GM12878 (cell line): ENCODE measurements around the gene THADA. TPM values are rescaled to one million over a fixed set of nuclear protein-coding genes. Genes with fewer than 3 reads are reported as not detected.

ENCODE experiments used
- ATAC-seq: fragments of 200-7000 bp; cut with Tn5 transposase; 3 replicates; pipeline ENCODE4 v1.9.1; 2020; ENCODE audit warnings: mild to moderate bottlenecking, moderate library complexity
- BruUV-seq: library from RNA; stranded (reverse); fragments of 400-500 nt; replicated peaks from 2 replicates; lab custom pipeline; 2021; lab: Mats Ljungman, UMichigan
- CTCF ChIA-PET: fragments of 300-600 bp; sonication (Branson Sonifier 250); formaldehyde crosslinking; extraction: SDS; loops from one replicate; lab custom pipeline; 2021; ENCODE audit warnings: inconsistent platforms; lab: Yijun Ruan, JAX
- POLR2A ChIA-PET: fragments of 350-600 bp; formaldehyde crosslinking; extraction: SDS; loops from one replicate; lab custom pipeline; 2021; ENCODE audit warnings: inconsistent platforms; lab: Charles Lee
- RAD21 ChIA-PET: fragments of 300-600 bp; sonication (Branson Sonifier 250); formaldehyde crosslinking; loops from one replicate; lab custom pipeline; 2023; ENCODE audit warnings: antibody characterized with exemption; ENCODE audit not compliant: unreplicated experiment; lab: Charles Lee
- SMC1A ChIA-PET: fragments of 300-600 bp; sonication (Branson Sonifier 250); formaldehyde crosslinking; loops from one replicate; lab custom pipeline; 2023; ENCODE audit not compliant: unreplicated experiment, uncharacterized antibody; lab: Charles Lee
- DNase-seq: peaks from one replicate; pipeline ENCODE4 v3.0.0-alpha.2; 2011; ENCODE audit warnings: low read depth, low spot score
- FAIRE-seq: peaks from 3 replicates; lab custom pipeline; 2011; peaks lifted over from hg19 to GRCh38; lab: Jason Lieb, UNC
- H2AFZ ChIP-seq: 2 replicates; pipeline ENCODE4 v1.6.0; 2011; ENCODE audit warnings: low read depth, low read length, control low read depth; ENCODE audit not compliant: control insufficient read depth
- H3K27ac ChIP-seq: 2 replicates; pipeline ENCODE4 v1.5.1; 2011; ENCODE audit warnings: control low read depth; ENCODE audit not compliant: control insufficient read depth, insufficient read depth
- H3K27me3 ChIP-seq, 2 experiments: replicated peaks in 1 of 2; 2 replicates each; pipeline versions ENCODE4 v1.6.0 to v1.6.1; 2011; ENCODE audit warnings: low read length in 1 of 2; ENCODE audit not compliant: control insufficient read depth in 2 of 2, insufficient read depth in 2 of 2
- H3K36me3 ChIP-seq, 2 experiments: 2 replicates each; pipeline ENCODE4 v1.5.1; 2011; ENCODE audit warnings: low read length in 1 of 2; ENCODE audit not compliant: control insufficient read depth in 2 of 2, insufficient read depth in 2 of 2
- H3K4me1 ChIP-seq: 2 replicates; pipeline ENCODE4 v1.6.1; 2011; ENCODE audit warnings: mild to moderate bottlenecking, low read length, moderate library complexity, mixed read lengths; ENCODE audit not compliant: control insufficient read depth, insufficient read depth
- H3K4me2 ChIP-seq: 2 replicates; pipeline ENCODE4 v1.6.0; 2011; ENCODE audit warnings: control low read depth; ENCODE audit not compliant: control insufficient read depth, insufficient read depth
- H3K4me3 ChIP-seq: fragments of 200-600 bp; sonication (generic); 2 replicates; pipeline ENCODE4 v1.5.1; 2016
- H3K79me2 ChIP-seq: 2 replicates; pipeline ENCODE4 v1.6.0; 2011; ENCODE audit warnings: low read length; ENCODE audit not compliant: control insufficient read depth, insufficient read depth
- H3K9ac ChIP-seq: 2 replicates; pipeline ENCODE4 v1.8.0; 2011; ENCODE audit warnings: low read length, control low read depth, mixed read lengths; ENCODE audit not compliant: control insufficient read depth, insufficient read depth
- H3K9me3 ChIP-seq: replicated peaks from 3 replicates; pipeline ENCODE4 v1.5.1; 2011; ENCODE audit warnings: mild to moderate bottlenecking, low read length; ENCODE audit not compliant: control insufficient read depth, insufficient read depth
- H4K20me1 ChIP-seq: 2 replicates; pipeline ENCODE4 v1.6.0; 2011; ENCODE audit not compliant: control insufficient read depth, insufficient read depth
- WGBS: methylation state at CpG from one replicate; pipeline ENCODE4 v1.1.6; 2016; ENCODE audit warnings: low lambda C conversion rate; ENCODE audit not compliant: insufficient replicate concordance, insufficient coverage; ENCODE audit errors: missing lambda C conversion rate; 5-methylcytosine and 5-hydroxymethylcytosine counted together
- in situ Hi-C: fragments of 300-500 bp; cut with MboI; formaldehyde crosslinking; loops from 9 replicates; pipeline ENCODE4 v1.14.3; 2018; ENCODE audit warnings: mixed read lengths
- intact Hi-C: fragments of 100-400 bp; cut with micrococcal nuclease; formaldehyde crosslinking; loops from one replicate; pipeline ENCODE4 v1.14.2; 2022; ENCODE audit not compliant: unreplicated experiment
- polyA plus RNA-seq, 11 experiments: library from polyadenylated mRNA; depleted of rRNA in 4 of 11; unstranded in 6 of 11; stranded (reverse) in 5 of 11; fragments of >200 nt; fragmentation: Nextera tagmentation in 4 of 11; fragmentation: Illumina TruSeq in 1 of 11; extraction: Ambion mirVana in 4 of 11; extraction: Trizol in 1 of 11; gene quantifications; 1 replicate in 1 of 11; 2 replicates in 10 of 11; pipeline versions ENCODE4 v1.2.1 to v1.2.3, GENCODE V29; 2011 to 2016; ENCODE audit warnings: inconsistent platforms in 2 of 11, missing spikeins in 2 of 11, low read depth in 1 of 11
- total RNA-seq, 4 experiments: library from RNA; depleted of rRNA in 3 of 4; stranded (reverse); fragments of >200 nt in 3 of 4; fragmentation: Illumina TruSeq in 1 of 4; extraction: Trizol in 1 of 4; gene quantifications; 2 replicates each; pipeline versions ENCODE4 v1.2.1 to v1.2.3, GENCODE V29; 2013 to 2021
- TF ChIP-seq, protein P1 (sequence below): fragments of 450-650 bp; IDR thresholded peaks from 2 replicates; pipeline ENCODE4 v1.6.1; 2018; ENCODE audit warnings: mild to moderate bottlenecking, low read depth, moderate library complexity; ENCODE audit not compliant: partially characterized antibody
- TF ChIP-seq, protein P2 (sequence below): IDR thresholded peaks from 2 replicates; pipeline ENCODE4 v1.6.1; 2012; ENCODE audit warnings: mild to moderate bottlenecking, low read depth, low read length

THADA gene
- total and polyA plus RNA-seq, 10 of the 15 experiments (the other 5 are each of a cell fraction or from before 2014, with no cell fraction given) = 14.6 to 33.2 (median 23.2) TPM

DNA sequence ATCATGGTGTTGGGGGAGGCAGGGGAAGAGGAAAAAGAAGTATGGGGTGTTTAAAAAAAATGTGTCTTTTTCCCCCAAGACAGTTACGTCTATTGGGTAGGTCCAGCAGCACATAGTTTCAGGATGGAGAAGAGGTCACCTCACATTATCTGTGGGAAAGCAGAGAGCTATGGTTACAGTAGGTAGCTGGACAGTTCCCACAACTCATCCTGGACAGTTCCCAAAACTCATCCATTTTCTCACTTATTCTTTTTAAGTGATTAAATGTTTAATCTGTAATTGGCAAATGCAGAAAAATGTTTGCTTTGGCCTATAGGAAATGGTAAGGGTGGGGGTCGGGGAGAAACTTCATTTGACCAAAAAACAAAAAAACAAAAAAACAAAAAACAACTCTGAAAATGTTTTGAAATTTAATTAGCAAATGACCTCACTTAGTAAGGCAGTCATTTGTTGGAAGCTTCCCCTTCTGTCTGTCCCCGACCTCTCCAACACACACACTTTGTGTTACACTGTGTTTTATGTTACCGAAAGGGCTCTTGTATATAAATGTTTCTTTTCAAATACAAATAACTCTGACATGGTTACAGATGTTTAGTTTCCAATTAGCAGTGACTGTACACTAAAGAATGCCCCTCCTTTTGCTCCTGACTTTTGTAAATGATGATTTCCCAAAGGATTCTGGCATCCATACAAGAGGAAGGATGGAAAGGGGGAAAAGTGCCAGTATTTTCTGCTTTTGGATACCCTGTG, 196.1 kb downstream of the THADA start:
- BruUV-seq = no TSS peak
- RAD21 ChIA-PET = interaction anchor here (0.6 to 1.5 kb wide), 2 partner anchors 10 to 13 kb away, joined by 3 to 4 read pairs; no protein-coding TSS in a partner anchor
- Histone ChIP-seq H3K9me3 (no peaks in the 10 kb centered on the region), H3K4me2 (no peak overlapping the region), H3K4me3 (no peak overlapping the region), H3K9ac (no peak overlapping the region), H4K20me1 (no peaks in the 10 kb centered on the region), H3K27ac (peak overlapping the region; percentile 9; the same call in 1 of the 2 replicates), H3K36me3 (peaks cover 0 to 5% of the 10 kb centered on the region in 2 experiments; a peak in 2 of 4 replicates), H3K4me1 (peaks cover 36% of the 10 kb centered on the region), H2AFZ (no peak overlapping the region), H3K27me3 (no peaks in the 10 kb centered on the region), H3K79me2 (no peaks in the 10 kb centered on the region)
- ATAC-seq (no peak), DNase-seq (no peak), FAIRE-seq (no peak)
- TF ChIP-seq, protein P1, sequence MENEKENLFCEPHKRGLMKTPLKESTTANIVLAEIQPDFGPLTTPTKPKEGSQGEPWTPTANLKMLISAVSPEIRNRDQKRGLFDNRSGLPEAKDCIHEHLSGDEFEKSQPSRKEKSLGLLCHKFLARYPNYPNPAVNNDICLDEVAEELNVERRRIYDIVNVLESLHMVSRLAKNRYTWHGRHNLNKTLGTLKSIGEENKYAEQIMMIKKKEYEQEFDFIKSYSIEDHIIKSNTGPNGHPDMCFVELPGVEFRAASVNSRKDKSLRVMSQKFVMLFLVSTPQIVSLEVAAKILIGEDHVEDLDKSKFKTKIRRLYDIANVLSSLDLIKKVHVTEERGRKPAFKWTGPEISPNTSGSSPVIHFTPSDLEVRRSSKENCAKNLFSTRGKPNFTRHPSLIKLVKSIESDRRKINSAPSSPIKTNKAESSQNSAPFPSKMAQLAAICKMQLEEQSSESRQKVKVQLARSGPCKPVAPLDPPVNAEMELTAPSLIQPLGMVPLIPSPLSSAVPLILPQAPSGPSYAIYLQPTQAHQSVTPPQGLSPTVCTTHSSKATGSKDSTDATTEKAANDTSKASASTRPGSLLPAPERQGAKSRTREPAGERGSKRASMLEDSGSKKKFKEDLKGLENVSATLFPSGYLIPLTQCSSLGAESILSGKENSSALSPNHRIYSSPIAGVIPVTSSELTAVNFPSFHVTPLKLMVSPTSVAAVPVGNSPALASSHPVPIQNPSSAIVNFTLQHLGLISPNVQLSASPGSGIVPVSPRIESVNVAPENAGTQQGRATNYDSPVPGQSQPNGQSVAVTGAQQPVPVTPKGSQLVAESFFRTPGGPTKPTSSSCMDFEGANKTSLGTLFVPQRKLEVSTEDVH = no peak
- TF ChIP-seq, protein P2, sequence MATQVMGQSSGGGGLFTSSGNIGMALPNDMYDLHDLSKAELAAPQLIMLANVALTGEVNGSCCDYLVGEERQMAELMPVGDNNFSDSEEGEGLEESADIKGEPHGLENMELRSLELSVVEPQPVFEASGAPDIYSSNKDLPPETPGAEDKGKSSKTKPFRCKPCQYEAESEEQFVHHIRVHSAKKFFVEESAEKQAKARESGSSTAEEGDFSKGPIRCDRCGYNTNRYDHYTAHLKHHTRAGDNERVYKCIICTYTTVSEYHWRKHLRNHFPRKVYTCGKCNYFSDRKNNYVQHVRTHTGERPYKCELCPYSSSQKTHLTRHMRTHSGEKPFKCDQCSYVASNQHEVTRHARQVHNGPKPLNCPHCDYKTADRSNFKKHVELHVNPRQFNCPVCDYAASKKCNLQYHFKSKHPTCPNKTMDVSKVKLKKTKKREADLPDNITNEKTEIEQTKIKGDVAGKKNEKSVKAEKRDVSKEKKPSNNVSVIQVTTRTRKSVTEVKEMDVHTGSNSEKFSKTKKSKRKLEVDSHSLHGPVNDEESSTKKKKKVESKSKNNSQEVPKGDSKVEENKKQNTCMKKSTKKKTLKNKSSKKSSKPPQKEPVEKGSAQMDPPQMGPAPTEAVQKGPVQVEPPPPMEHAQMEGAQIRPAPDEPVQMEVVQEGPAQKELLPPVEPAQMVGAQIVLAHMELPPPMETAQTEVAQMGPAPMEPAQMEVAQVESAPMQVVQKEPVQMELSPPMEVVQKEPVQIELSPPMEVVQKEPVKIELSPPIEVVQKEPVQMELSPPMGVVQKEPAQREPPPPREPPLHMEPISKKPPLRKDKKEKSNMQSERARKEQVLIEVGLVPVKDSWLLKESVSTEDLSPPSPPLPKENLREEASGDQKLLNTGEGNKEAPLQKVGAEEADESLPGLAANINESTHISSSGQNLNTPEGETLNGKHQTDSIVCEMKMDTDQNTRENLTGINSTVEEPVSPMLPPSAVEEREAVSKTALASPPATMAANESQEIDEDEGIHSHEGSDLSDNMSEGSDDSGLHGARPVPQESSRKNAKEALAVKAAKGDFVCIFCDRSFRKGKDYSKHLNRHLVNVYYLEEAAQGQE = peak; percentile 56; the same call in 1 of the 2 replicates
- in situ Hi-C loops = loop anchor here (5.0 kb wide), 1 partner anchor 83 kb away; no protein-coding TSS in a partner anchor
- SMC1A ChIA-PET = interaction anchor here (0.6 to 15.0 kb wide), 4 partner anchors 10 to 106 kb away, joined by 3 to 297 read pairs (median 3); no protein-coding TSS in a partner anchor
- CTCF ChIA-PET = interaction anchor here (0.7 kb wide), 1 partner anchor 13 kb away, joined by 3 read pairs; no protein-coding TSS in a partner anchor
- WGBS = 94% methylated on average over 4 of the region's 4 CpGs
- POLR2A ChIA-PET = no interaction called here
- intact Hi-C loops = loop anchor here (10.0 kb wide), 1 partner anchor 425 kb away; no protein-coding TSS in a partner anchor
